ENCODE results near the gene LMNA.

The LMNA gene

GRCh38 chr1:156143765-156144489 lies 29.4 kb downstream of the LMNA start:
- DNase-seq, result no peak

- DNase-seq, result no peak
Measured at GRCh38 chr1:156144742-156145141, 30.2 kb downstream of the LMNA start.

GRCh38 chr1:156145650-156146019 lies 31.1 kb downstream of the LMNA start:
- DNase-seq, result no peak

GRCh38 chr1:156146020-156146768 lies 31.7 kb downstream of the LMNA start:
- DNase-seq, result peak; percentile 87

GRCh38 chr1:156146769-156147405 lies 32.4 kb downstream of the LMNA start:
- DNase-seq, result peak; percentile 20

GRCh38 chr1:156148216-156148615 lies 33.7 kb downstream of the LMNA start:
- DNase-seq, result no peak

- no peak for DNase-seq
Measured at GRCh38 chr1:156149374-156150332, 35.1 kb downstream of the LMNA start.

- DNase-seq, result no peak
Measured at GRCh38 chr1:156150333-156151011, 36.0 kb downstream of the LMNA start.

- no peak for DNase-seq
Measured at GRCh38 chr1:156151093-156151688, 36.7 kb downstream of the LMNA start.

GRCh38 chr1:156152628-156153027 lies 38.1 kb downstream of the LMNA start:
- DNase-seq, result no peak

GRCh38 chr1:156153362-156153761 lies 38.9 kb downstream of the LMNA start, which contains the start of gene SEMA4A:
TSS of gene SEMA4A (plus strand) at chr1:156153585. CDS start at chr1:156154579, 994 bp downstream.
- DNase-seq, result no peak

GRCh38 chr1:156154317-156154749 lies 39.8 kb downstream of the LMNA start:
- no peak for DNase-seq

GRCh38 chr1:156155756-156156510 lies 41.4 kb downstream of the LMNA start:
- DNase-seq, result no peak

- DNase-seq, result no peak
Measured at GRCh38 chr1:156157506-156157905, 43.0 kb downstream of the LMNA start.

GRCh38 chr1:156157966-156158365 lies 43.5 kb downstream of the LMNA start:
- DNase-seq, result no peak

GRCh38 chr1:156160000-156160742 lies 45.7 kb downstream of the LMNA start:
- no peak for DNase-seq

GRCh38 chr1:156160743-156161171 lies 46.2 kb downstream of the LMNA start:
- peak; percentile 56 for DNase-seq

- DNase-seq, result no peak
Measured at GRCh38 chr1:156162430-156163037, 48.0 kb downstream of the LMNA start.

- DNase-seq, result no peak
Measured at GRCh38 chr1:156163712-156164111, 49.2 kb downstream of the LMNA start.

Measured in DMS153 (cell line).